GM10266 (cell line): ENCODE measurements around the gene HNRNPAB.

Experiments used
- DNase-seq: peaks from one replicate; pipeline ENCODE4 v3.0.0; 2012; ENCODE audit errors: extremely low spot score
- CTCF ChIP-seq: IDR thresholded peaks from 2 replicates; pipeline ENCODE4 v1.5.1; 2012; ENCODE audit warnings: mild to moderate bottlenecking, low read depth; ENCODE audit not compliant: control insufficient read depth, insufficient read depth; ENCODE audit errors: missing control alignments

Gene HNRNPAB

GRCh38 chr5:178256746-178257145 is 52.4 kb downstream of the HNRNPAB start:
- no peak for DNase-seq
- no peak for TF ChIP-seq CTCF

- DNase-seq = no peak
- TF ChIP-seq CTCF = no peak
These were observed 53.3 kb downstream of the HNRNPAB start for GRCh38 chr5:178257650-178258049.

GRCh38 chr5:178259623-178260536 is 55.5 kb downstream of the HNRNPAB start:
- TF ChIP-seq CTCF = no peak
- no peak for DNase-seq
